HT1080 (cell line): ENCODE measurements around the gene MRPS22. TPM values are rescaled to one million over a fixed set of nuclear protein-coding genes. Genes with fewer than 3 reads are reported as not detected.

Experiments used
- DNase-seq: peaks from one replicate; pipeline ENCODE4 v3.0.0-alpha.2; 2015; ENCODE audit warnings: low read depth
- total RNA-seq: library from RNA; depleted of rRNA; stranded (reverse); fragments of >200 nt; shearing (Covaris generic); gene quantifications from 2 replicates; pipeline ENCODE4 v1.2.3, GENCODE V29; 2014

MRPS22 gene
- total RNA-seq, 1 experiment from 2014 or later = 200 TPM

- no peak for DNase-seq
These were observed 32.3 kb upstream of the MRPS22 start for GRCh38 chr3:139311557-139311956.

- DNase-seq = no peak
These were observed 31.4 kb upstream of the MRPS22 start for GRCh38 chr3:139312416-139312815.

GRCh38 chr3:139312959-139313358, 30.9 kb upstream of the MRPS22 start:
- DNase-seq = peak; percentile 57

GRCh38 chr3:139313921-139314320, 29.9 kb upstream of the MRPS22 start:
- no peak for DNase-seq

- no peak for DNase-seq
These were observed 26.6 kb upstream of the MRPS22 start for GRCh38 chr3:139317215-139317614.

- DNase-seq = no peak
These were observed 26.0 kb upstream of the MRPS22 start for GRCh38 chr3:139317660-139318430.

- no peak for DNase-seq
These were observed 25.4 kb upstream of the MRPS22 start for GRCh38 chr3:139318431-139318816.

- DNase-seq = no peak
These were observed 25.0 kb upstream of the MRPS22 start for GRCh38 chr3:139318826-139319225.

GRCh38 chr3:139319428-139320402, 24.1 kb upstream of the MRPS22 start:
- no peak for DNase-seq

GRCh38 chr3:139320551-139321309, 23.1 kb upstream of the MRPS22 start:
- DNase-seq = no peak

GRCh38 chr3:139322346-139322745, 21.5 kb upstream of the MRPS22 start:
- no peak for DNase-seq

GRCh38 chr3:139323146-139323545, 20.7 kb upstream of the MRPS22 start:
- no peak for DNase-seq

- no peak for DNase-seq
These were observed 19.4 kb upstream of the MRPS22 start for GRCh38 chr3:139324456-139324855.

GRCh38 chr3:139325551-139325950, 18.3 kb upstream of the MRPS22 start:
- DNase-seq = no peak

GRCh38 chr3:139326131-139326530, 17.7 kb upstream of the MRPS22 start:
- DNase-seq = no peak

GRCh38 chr3:139326707-139327106, 17.1 kb upstream of the MRPS22 start:
- DNase-seq = no peak

- DNase-seq = no peak
These were observed 16.6 kb upstream of the MRPS22 start for GRCh38 chr3:139327231-139327630.

GRCh38 chr3:139327861-139328260, 16.0 kb upstream of the MRPS22 start:
- DNase-seq = no peak

GRCh38 chr3:139328356-139328755, 15.5 kb upstream of the MRPS22 start:
- DNase-seq = no peak

- DNase-seq = peak; percentile 83
These were observed 14.4 kb upstream of the MRPS22 start for GRCh38 chr3:139329364-139329850.

GRCh38 chr3:139332092-139332491, 11.7 kb upstream of the MRPS22 start:
- no peak for DNase-seq
